ENCODE results near the gene CXXC5. TPM values are rescaled to one million over a fixed set of nuclear protein-coding genes. Genes with fewer than 3 reads are reported as not detected.
A peak's percentile ranks its signal among the peaks of the same experiment; 100 is the strongest.

The CXXC5 gene
- total RNA-seq, 1 experiment from 2014 or later: 57.2 TPM

GRCh38 chr5:139681466-139681865 is 33.3 kb downstream of the CXXC5 start:
- no peak for DNase-seq (ENCODE audit: low spot score)
- no TSS peak for BruUV-seq (replicated peaks)
- no peaks in the 10 kb centered on the region for H3K27me3 ChIP-seq (replicated peaks; ENCODE audit: insufficient read depth, low read depth, low read length, poor library complexity)
- intact Hi-C loops (cut with micrococcal nuclease; ENCODE audit: unreplicated experiment): no loop called here
- no peak for TF ChIP-seq EZH2 (IDR thresholded peaks at IDR 0.05; ENCODE audit: borderline replicate concordance, low read depth, low read length, poor library complexity, severe bottlenecking)
- TF ChIP-seq CTCF (conservative IDR thresholded peaks at IDR 0.05; ENCODE audit: low read depth, low read length): no peak
- peak overlapping the region; percentile 37 for H3K27ac ChIP-seq (ENCODE audit: low read depth, low read length, poor library complexity, severe bottlenecking)
- H3K4me3 ChIP-seq (ENCODE audit: low read depth, low read length, poor library complexity, severe bottlenecking): no peak overlapping the region
- peaks cover 21% of the 10 kb centered on the region for H3K4me1 ChIP-seq (ENCODE audit: insufficient read depth, low read length, poor library complexity, severe bottlenecking)
- ChIA-PET CTCF (no interaction called here), POLR2A (ENCODE audit: low non-redundant PET) (no interaction called here)
- peaks cover 16% of the 10 kb centered on the region for H3K36me3 ChIP-seq (ENCODE audit: insufficient read depth, low read length, poor library complexity, severe bottlenecking)
- H3K9me3 ChIP-seq (ENCODE audit: low read depth, low read length, poor library complexity, severe bottlenecking): no peaks in the 10 kb centered on the region

- H3K4me1 ChIP-seq (ENCODE audit: insufficient read depth, low read length, poor library complexity, severe bottlenecking): peaks cover 21% of the 10 kb centered on the region
- no peaks in the 10 kb centered on the region for H3K9me3 ChIP-seq (ENCODE audit: low read depth, low read length, poor library complexity, severe bottlenecking)
- no peak overlapping the region for H3K4me3 ChIP-seq (ENCODE audit: low read depth, low read length, poor library complexity, severe bottlenecking)
- TF ChIP-seq EZH2 (IDR thresholded peaks at IDR 0.05; ENCODE audit: borderline replicate concordance, low read depth, low read length, poor library complexity, severe bottlenecking): no peak
- TF ChIP-seq CTCF (conservative IDR thresholded peaks at IDR 0.05; ENCODE audit: low read depth, low read length): no peak
- peaks cover 16% of the 10 kb centered on the region for H3K36me3 ChIP-seq (ENCODE audit: insufficient read depth, low read length, poor library complexity, severe bottlenecking)
- no TSS peak for BruUV-seq (replicated peaks)
- intact Hi-C loops (cut with micrococcal nuclease; ENCODE audit: unreplicated experiment): no loop called here
- H3K27ac ChIP-seq (ENCODE audit: low read depth, low read length, poor library complexity, severe bottlenecking): peak overlapping the region; percentile 57
- POLR2A ChIA-PET (ENCODE audit: low non-redundant PET): no interaction called here
- H3K27me3 ChIP-seq (replicated peaks; ENCODE audit: insufficient read depth, low read depth, low read length, poor library complexity): no peaks in the 10 kb centered on the region
- CTCF ChIA-PET: no interaction called here
- DNase-seq (ENCODE audit: low spot score): no peak
Measured at GRCh38 chr5:139682016-139682975, 34.1 kb downstream of the CXXC5 start.

GRCh38 chr5:139683295-139684271 is 35.4 kb downstream of the CXXC5 start:
- intact Hi-C loops (cut with micrococcal nuclease; ENCODE audit: unreplicated experiment): no loop called here
- H3K4me3 ChIP-seq (ENCODE audit: low read depth, low read length, poor library complexity, severe bottlenecking): no peak overlapping the region
- H3K27me3 ChIP-seq (replicated peaks; ENCODE audit: insufficient read depth, low read depth, low read length, poor library complexity): no peaks in the 10 kb centered on the region
- no peak for TF ChIP-seq EZH2 (IDR thresholded peaks at IDR 0.05; ENCODE audit: borderline replicate concordance, low read depth, low read length, poor library complexity, severe bottlenecking)
- TF ChIP-seq CTCF (conservative IDR thresholded peaks at IDR 0.05; ENCODE audit: low read depth, low read length): no peak
- TSS peak; percentile 88 for BruUV-seq (replicated peaks)
- POLR2A ChIA-PET (ENCODE audit: low non-redundant PET): interaction anchor here (0.8 kb wide), 1 partner anchor 46 kb away, joined by 4 read pairs; no protein-coding TSS in a partner anchor
- H3K36me3 ChIP-seq (ENCODE audit: insufficient read depth, low read length, poor library complexity, severe bottlenecking): peaks cover 16% of the 10 kb centered on the region
- H3K9me3 ChIP-seq (ENCODE audit: low read depth, low read length, poor library complexity, severe bottlenecking): no peaks in the 10 kb centered on the region
- no peak for DNase-seq (ENCODE audit: low spot score)
- CTCF ChIA-PET: no interaction called here
- peak overlapping the region; percentile 57 for H3K27ac ChIP-seq (ENCODE audit: low read depth, low read length, poor library complexity, severe bottlenecking)
- peaks cover 23% of the 10 kb centered on the region for H3K4me1 ChIP-seq (ENCODE audit: insufficient read depth, low read length, poor library complexity, severe bottlenecking)
